Measurements from ENCODE around the gene MPEG1.

Gene MPEG1

DNA sequence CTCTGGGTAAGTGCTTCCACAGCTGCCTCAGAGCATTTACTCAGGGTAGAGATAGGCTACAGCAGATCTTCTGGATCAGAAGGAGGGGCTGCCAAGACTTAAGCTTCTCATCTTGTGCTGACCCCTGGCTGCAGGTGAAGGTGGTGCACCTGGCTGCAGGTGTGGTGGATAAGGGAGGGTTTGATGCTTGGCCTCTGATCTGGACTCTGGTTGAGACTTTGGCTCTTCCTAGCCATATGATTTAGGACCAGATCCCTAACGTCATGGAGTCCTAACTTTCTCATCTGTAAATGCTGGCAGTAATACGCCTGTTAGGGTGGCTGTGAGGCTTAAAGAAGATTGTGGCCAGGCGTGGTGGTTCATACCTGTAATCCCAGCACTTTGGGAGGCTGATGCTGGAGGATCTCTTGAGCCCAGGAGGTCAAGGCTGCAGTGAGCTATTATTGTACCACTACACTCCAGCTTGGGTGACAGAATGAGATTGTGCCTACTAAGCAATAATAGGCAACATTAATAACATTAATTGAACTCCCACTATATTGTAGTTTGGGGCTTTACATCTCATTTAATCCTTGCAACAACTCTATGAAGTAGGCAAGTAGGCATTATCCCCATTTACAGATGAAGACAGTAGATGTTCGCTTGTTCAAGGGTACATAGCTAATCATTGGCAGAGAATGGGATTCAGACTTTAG lies 30.1 kb downstream of the MPEG1 start:
- H3K27ac ChIP-seq = no peak overlapping the region

GRCh38 chr11:59181746-59182456 lies 30.8 kb downstream of the MPEG1 start:
- TF ChIP-seq, protein P1, sequence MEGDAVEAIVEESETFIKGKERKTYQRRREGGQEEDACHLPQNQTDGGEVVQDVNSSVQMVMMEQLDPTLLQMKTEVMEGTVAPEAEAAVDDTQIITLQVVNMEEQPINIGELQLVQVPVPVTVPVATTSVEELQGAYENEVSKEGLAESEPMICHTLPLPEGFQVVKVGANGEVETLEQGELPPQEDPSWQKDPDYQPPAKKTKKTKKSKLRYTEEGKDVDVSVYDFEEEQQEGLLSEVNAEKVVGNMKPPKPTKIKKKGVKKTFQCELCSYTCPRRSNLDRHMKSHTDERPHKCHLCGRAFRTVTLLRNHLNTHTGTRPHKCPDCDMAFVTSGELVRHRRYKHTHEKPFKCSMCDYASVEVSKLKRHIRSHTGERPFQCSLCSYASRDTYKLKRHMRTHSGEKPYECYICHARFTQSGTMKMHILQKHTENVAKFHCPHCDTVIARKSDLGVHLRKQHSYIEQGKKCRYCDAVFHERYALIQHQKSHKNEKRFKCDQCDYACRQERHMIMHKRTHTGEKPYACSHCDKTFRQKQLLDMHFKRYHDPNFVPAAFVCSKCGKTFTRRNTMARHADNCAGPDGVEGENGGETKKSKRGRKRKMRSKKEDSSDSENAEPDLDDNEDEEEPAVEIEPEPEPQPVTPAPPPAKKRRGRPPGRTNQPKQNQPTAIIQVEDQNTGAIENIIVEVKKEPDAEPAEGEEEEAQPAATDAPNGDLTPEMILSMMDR (conservative IDR thresholded peaks at IDR 0.05) = no peak
- no peak overlapping the region for H3K27ac ChIP-seq

More for the DNA sequence above, 30.1 kb downstream of the MPEG1 start:
- TF ChIP-seq, protein P1 (conservative IDR thresholded peaks at IDR 0.05) = no peak

GRCh38 chr11:59180907-59181306 lies 31.8 kb downstream of the MPEG1 start:
- H3K27ac ChIP-seq = no peak overlapping the region
- TF ChIP-seq, protein P1 (conservative IDR thresholded peaks at IDR 0.05) = no peak

- H3K27ac ChIP-seq = no peak overlapping the region
- TF ChIP-seq, protein P1 (conservative IDR thresholded peaks at IDR 0.05) = no peak
Measured at GRCh38 chr11:59180168-59180776, 32.5 kb downstream of the MPEG1 start.

GRCh38 chr11:59179121-59179520 lies 33.6 kb downstream of the MPEG1 start:
- H3K27ac ChIP-seq = no peak overlapping the region
- TF ChIP-seq, protein P1 (conservative IDR thresholded peaks at IDR 0.05) = no peak

DNA sequence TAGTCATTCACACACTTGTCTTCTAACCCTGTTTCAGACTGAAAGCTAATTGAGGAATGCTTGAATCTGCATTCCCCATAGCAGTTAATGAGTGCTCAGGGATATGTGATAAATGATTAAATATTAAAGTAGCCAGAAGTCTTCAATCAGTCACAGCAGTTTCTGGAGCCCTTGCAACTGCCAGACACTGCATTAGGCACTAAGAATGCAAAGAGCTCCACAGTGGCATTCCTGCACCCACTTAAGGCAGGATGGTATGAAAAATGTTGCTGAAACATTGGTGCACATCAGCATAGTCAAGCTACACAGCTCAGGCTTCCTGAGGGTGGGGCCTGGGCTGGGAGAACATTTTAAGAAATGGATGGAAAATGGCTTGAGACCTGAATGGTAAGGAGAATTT lies 34.3 kb downstream of the MPEG1 start:
- TF ChIP-seq, protein P1 (conservative IDR thresholded peaks at IDR 0.05) = no peak
- H3K27ac ChIP-seq = no peak overlapping the region

GRCh38 chr11:59176330-59176729 lies 36.4 kb downstream of the MPEG1 start:
- TF ChIP-seq, protein P1 (conservative IDR thresholded peaks at IDR 0.05) = no peak

More at GRCh38 chr11:59176330-59176729, 36.4 kb downstream of the MPEG1 start:
- H3K27ac ChIP-seq = no peak overlapping the region
